ENCODE measurements around the gene ZNF775. TPM values are rescaled to one million over a fixed set of nuclear protein-coding genes. Genes with fewer than 3 reads are reported as not detected.

Gene ZNF775
- total RNA-seq, 3 donors from 2014 or later: 10.9 to 11.8 (median 11.3) TPM

DNA sequence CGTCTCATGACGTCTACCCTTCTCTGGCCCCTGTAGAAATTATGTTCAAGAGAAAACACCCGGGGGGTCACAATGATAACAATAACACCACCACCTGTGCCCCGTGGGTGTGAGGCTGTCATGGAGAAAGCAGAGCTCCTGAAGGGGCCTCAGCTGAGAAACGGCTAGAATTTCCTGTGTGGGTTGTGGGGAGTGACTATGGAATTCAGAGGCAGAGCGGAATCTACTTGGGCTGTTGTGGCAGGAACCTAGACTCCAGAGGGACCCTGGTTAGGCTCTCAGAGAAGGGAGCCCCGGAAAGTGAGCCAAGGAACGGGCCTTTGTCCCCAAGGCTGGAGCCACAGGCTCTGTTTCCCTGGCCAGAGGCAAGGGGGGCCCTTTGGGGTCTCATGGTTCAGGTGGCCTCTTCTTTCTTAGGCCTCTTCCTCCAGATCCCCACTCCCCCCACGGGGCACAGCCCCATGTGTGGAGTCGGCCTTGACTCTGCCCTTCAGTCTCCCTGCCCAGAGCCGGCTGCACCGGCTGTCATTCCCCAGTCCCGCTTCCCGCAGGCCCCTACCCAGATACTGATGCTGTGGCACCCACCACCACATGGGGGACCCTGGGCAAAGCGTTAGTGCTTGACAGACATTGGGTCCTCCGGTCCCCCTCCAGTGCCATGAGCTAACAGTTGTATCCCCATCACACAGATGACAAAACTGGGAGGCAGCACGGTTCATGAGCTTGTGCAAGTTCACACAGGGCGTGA is 64.8 kb downstream of the ZNF775 start:
- DNase-seq (no peak), ATAC-seq (no peak)
- peaks cover 10% of the 10 kb centered on the region for H3K9me3 ChIP-seq
- intact Hi-C loops (cut with DNase I, micrococcal nuclease): no loop called here
- TF ChIP-seq, protein P1, sequence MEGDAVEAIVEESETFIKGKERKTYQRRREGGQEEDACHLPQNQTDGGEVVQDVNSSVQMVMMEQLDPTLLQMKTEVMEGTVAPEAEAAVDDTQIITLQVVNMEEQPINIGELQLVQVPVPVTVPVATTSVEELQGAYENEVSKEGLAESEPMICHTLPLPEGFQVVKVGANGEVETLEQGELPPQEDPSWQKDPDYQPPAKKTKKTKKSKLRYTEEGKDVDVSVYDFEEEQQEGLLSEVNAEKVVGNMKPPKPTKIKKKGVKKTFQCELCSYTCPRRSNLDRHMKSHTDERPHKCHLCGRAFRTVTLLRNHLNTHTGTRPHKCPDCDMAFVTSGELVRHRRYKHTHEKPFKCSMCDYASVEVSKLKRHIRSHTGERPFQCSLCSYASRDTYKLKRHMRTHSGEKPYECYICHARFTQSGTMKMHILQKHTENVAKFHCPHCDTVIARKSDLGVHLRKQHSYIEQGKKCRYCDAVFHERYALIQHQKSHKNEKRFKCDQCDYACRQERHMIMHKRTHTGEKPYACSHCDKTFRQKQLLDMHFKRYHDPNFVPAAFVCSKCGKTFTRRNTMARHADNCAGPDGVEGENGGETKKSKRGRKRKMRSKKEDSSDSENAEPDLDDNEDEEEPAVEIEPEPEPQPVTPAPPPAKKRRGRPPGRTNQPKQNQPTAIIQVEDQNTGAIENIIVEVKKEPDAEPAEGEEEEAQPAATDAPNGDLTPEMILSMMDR (IDR thresholded peaks at IDR 0.05): no peak
- peaks cover 14% of the 10 kb centered on the region for H3K4me1 ChIP-seq (ENCODE audit: low read depth)
- H3K36me3 ChIP-seq (ENCODE audit: low read depth): no peaks in the 10 kb centered on the region
- no peak overlapping the region for H3K4me3 ChIP-seq

GRCh38 chr7:150444674-150445365 is 65.7 kb downstream of the ZNF775 start:
- ATAC-seq (no peak), DNase-seq (no peak)
- intact Hi-C loops (cut with DNase I, micrococcal nuclease): loop anchor here in 1 of 2 donors (5.0 kb wide), 1 partner anchor 307 kb away; no protein-coding TSS in a partner anchor
- Histone ChIP-seq H3K4me1 (ENCODE audit: low read depth) (peaks cover 17% of the 10 kb centered on the region), H3K36me3 (ENCODE audit: low read depth) (no peaks in the 10 kb centered on the region), H3K9me3 (peaks cover 10% of the 10 kb centered on the region), H3K4me3 (no peak overlapping the region)
- TF ChIP-seq, protein P1 (IDR thresholded peaks at IDR 0.05): no peak

- intact Hi-C loops (cut with DNase I, micrococcal nuclease): loop anchor here in 1 of 2 donors (5.0 kb wide), 1 partner anchor 306 kb away; no protein-coding TSS in a partner anchor
- ATAC-seq (peak; percentile 12), DNase-seq (peak in 1 of 3 donors; percentile 56)
- no peak overlapping the region for H3K4me3 ChIP-seq
- H3K36me3 ChIP-seq (ENCODE audit: low read depth): no peaks in the 10 kb centered on the region
- peaks cover 17% of the 10 kb centered on the region for H3K4me1 ChIP-seq (ENCODE audit: low read depth)
- TF ChIP-seq, protein P1 (IDR thresholded peaks at IDR 0.05): no peak
- peaks cover 8% of the 10 kb centered on the region for H3K9me3 ChIP-seq
Measured at GRCh38 chr7:150446288-150446938, 67.3 kb downstream of the ZNF775 start.

Other genes with a start within 250 kb of the ZNF775 start
- 10 to 100 TPM; 11.8 to 14.5 (median 14.5) TPM for gene LRRC61, start 56.0 kb upstream of the ZNF775 start, total RNA-seq
- gene ACTR3C, start 55.8 kb upstream of the ZNF775 start, total RNA-seq: 10 to 100 TPM; 29.9 to 53.0 (median 30.2) TPM
- gene RARRES2, start 37.7 kb upstream of the ZNF775 start, total RNA-seq: 100 to 1,000 TPM in 1 of 3 donors, 10 to 100 TPM in 2; 82.6 to 202 (median 98.9) TPM
- 100 to 1,000 TPM; 151 to 228 (median 202) TPM for gene REPIN1, start 10.5 kb upstream of the ZNF775 start, total RNA-seq
- 1 to 10 TPM; 4.1 to 9.1 (median 5.5) TPM for gene GIMAP8, start 71.3 kb downstream of the ZNF775 start, total RNA-seq
- gene GIMAP7, start 135.5 kb downstream of the ZNF775 start, total RNA-seq: 10 to 100 TPM in 1 of 3 donors, 1 to 10 TPM in 2; 6.7 to 11.5 (median 9.8) TPM
- 10 to 100 TPM; 10.5 to 22.6 (median 18.1) TPM for gene GIMAP4, start 188.1 kb downstream of the ZNF775 start, total RNA-seq